T-helper 2 cell treated with Interferon-gamma antibody and Interleukin-4, amounts not matched to agents 100 ng/mL and 5 ng/mL, for 36 hours (primary cell): ENCODE data around the gene COL8A2. TPM values are rescaled to one million over a fixed set of nuclear protein-coding genes. Genes with fewer than 3 reads are reported as not detected.

Experiments
- intact Hi-C: fragments of 100-400 bp; cut with micrococcal nuclease; formaldehyde crosslinking; loops from one replicate; pipeline ENCODE4 v1.15.1; 2023
- total RNA-seq: library from RNA; stranded (reverse); gene quantifications from 2 replicates; pipeline ENCODE4 v1.2.3, GENCODE V29; 2022

COL8A2 gene
- total RNA-seq, 1 donor from 2014 or later, result not detected

GRCh38 chr1:36076979-36077573, 47.9 kb downstream of the COL8A2 start:
- intact Hi-C loops, result no loop called here

GRCh38 chr1:36070349-36070748, 54.7 kb downstream of the COL8A2 start:
- intact Hi-C loops, result no loop called here

- intact Hi-C loops, result no loop called here
These were observed 56.2 kb downstream of the COL8A2 start for GRCh38 chr1:36068866-36069265.

GRCh38 chr1:36067871-36068270, 57.2 kb downstream of the COL8A2 start:
- intact Hi-C loops, result no loop called here

- intact Hi-C loops, result no loop called here
These were observed 62.7 kb downstream of the COL8A2 start for GRCh38 chr1:36062315-36062714.

- intact Hi-C loops, result no loop called here
These were observed 69.3 kb downstream of the COL8A2 start for GRCh38 chr1:36055706-36056105.

- intact Hi-C loops, result no loop called here
These were observed 71.0 kb downstream of the COL8A2 start for GRCh38 chr1:36053978-36054377.

GRCh38 chr1:36051821-36052220, 73.2 kb downstream of the COL8A2 start:
- intact Hi-C loops, result no loop called here

Other genes with a start within 250 kb of the COL8A2 start
- gene AGO1, start 242.0 kb downstream of the COL8A2 start, total RNA-seq, result 23.2 and 23.9 TPM in 2 replicates
- gene AGO3, start 194.1 kb downstream of the COL8A2 start, total RNA-seq, result 24.7 and 27.6 TPM in 2 replicates
- not detected in 2 replicates for gene TEKT2, start 41.1 kb downstream of the COL8A2 start, total RNA-seq
- gene ADPRS, start 36.3 kb downstream of the COL8A2 start, total RNA-seq, result 22.5 and 25.6 TPM in 2 replicates
- gene TRAPPC3, start 24.3 kb upstream of the COL8A2 start, total RNA-seq, result 61.7 and 63.6 TPM in 2 replicates
- gene MAP7D1, start 30.9 kb upstream of the COL8A2 start, total RNA-seq, result 212 TPM in 2 replicates
- gene THRAP3, start 99.2 kb upstream of the COL8A2 start, total RNA-seq, result 147 and 152 TPM in 2 replicates
- gene SH3D21, start 181.1 kb upstream of the COL8A2 start, total RNA-seq, result 6.7 and 7.6 TPM in 2 replicates
- 8.3 and 9.0 TPM in 2 replicates for gene EVA1B, start 198.4 kb upstream of the COL8A2 start, total RNA-seq